H1 (cell line): ENCODE measurements around the gene NAA60. TPM values are rescaled to one million over a fixed set of nuclear protein-coding genes. Genes with fewer than 3 reads are reported as not detected.

Source experiments
- CTCF ChIA-PET: fragments of 300-600 bp; sonication (Branson Sonifier 250); formaldehyde crosslinking; loops from one replicate; lab custom pipeline; 2021; ENCODE audit not compliant: partially characterized antibody; lab: Charles Lee
- POLR2A ChIA-PET: fragments of 300-600 bp; sonication (Branson Sonifier 250); formaldehyde crosslinking; loops from one replicate; lab custom pipeline; 2021; ENCODE audit warnings: inconsistent platforms; ENCODE audit not compliant: partially characterized antibody; lab: Charles Lee
- DNase-seq, 2 experiments: peaks; one replicate each; pipeline versions ENCODE4 v3.0.0 to v3.0.0-alpha.2; 2010 to 2022; ENCODE audit warnings: low spot score in 2 of 2, low read depth in 1 of 2, mixed read lengths in 1 of 2
- FAIRE-seq: peaks from 2 replicates; lab custom pipeline; 2011; peaks lifted over from hg19 to GRCh38; lab: Jason Lieb, UNC
- H2AFZ ChIP-seq: 2 replicates; pipeline ENCODE4 v1.8.1; 2012; ENCODE audit warnings: low read length, inconsistent platforms
- H2AK5ac ChIP-seq: 2 replicates; pipeline ENCODE4 v1.6.1; 2013; ENCODE audit warnings: low read depth, low read length
- H2BK120ac ChIP-seq: replicated peaks from 2 replicates; pipeline ENCODE3; 2013; ENCODE audit warnings: low read depth, low read length, inconsistent platforms
- H2BK12ac ChIP-seq: 2 replicates; pipeline ENCODE4 v1.6.1; 2013; ENCODE audit warnings: low read depth, low read length
- H2BK15ac ChIP-seq: 2 replicates; pipeline ENCODE4 v1.6.1; 2013; ENCODE audit warnings: low read length
- H2BK20ac ChIP-seq: 2 replicates; pipeline ENCODE4 v1.6.1; 2013; ENCODE audit warnings: low read length
- H2BK5ac ChIP-seq: 2 replicates; pipeline ENCODE4 v1.6.1; 2013; ENCODE audit warnings: low read depth, low read length
- H3K14ac ChIP-seq: 2 replicates; pipeline ENCODE4 v1.6.1; 2013; ENCODE audit warnings: inconsistent platforms; ENCODE audit not compliant: insufficient read length
- H3K18ac ChIP-seq: 2 replicates; pipeline ENCODE4 v1.6.1; 2013; ENCODE audit warnings: low read length; ENCODE audit errors: extremely low read depth
- H3K23ac ChIP-seq: 2 replicates; pipeline ENCODE4 v1.6.1; 2013; ENCODE audit warnings: inconsistent platforms; ENCODE audit not compliant: insufficient read length
- H3K23me2 ChIP-seq: 2 replicates; pipeline ENCODE4 v1.6.1; 2013; ENCODE audit warnings: low read depth, low read length
- H3K27ac ChIP-seq: 2 replicates; pipeline ENCODE4 v1.6.1; 2011; ENCODE audit warnings: low read depth, low read length, inconsistent platforms
- H3K27me3 ChIP-seq, 4 experiments: replicated peaks in 1 of 4; 1 replicate in 1 of 4; 2 replicates in 3 of 4; pipeline versions ENCODE4 v1.6.1 to v1.8.1; 2011 to 2013; ENCODE audit warnings: low read length in 3 of 4, mild to moderate bottlenecking in 3 of 4, inconsistent platforms in 2 of 4, mixed read lengths in 2 of 4, moderate library complexity in 1 of 4; ENCODE audit not compliant: control insufficient read depth in 3 of 4, insufficient read depth in 3 of 4; ENCODE audit errors: extremely low read depth in 1 of 4
- H3K36me3 ChIP-seq, 4 experiments: 2 replicates each; pipeline versions ENCODE4 v1.6.1 to v1.8.1; 2011 to 2013; ENCODE audit warnings: mild to moderate bottlenecking in 4 of 4, low read length in 3 of 4, moderate library complexity in 2 of 4, control low read depth in 1 of 4, inconsistent platforms in 1 of 4; ENCODE audit not compliant: insufficient read depth in 4 of 4, control insufficient read depth in 2 of 4
- H3K4ac ChIP-seq: replicated peaks from 2 replicates; pipeline ENCODE3; 2013; ENCODE audit warnings: low read length, low read depth, mixed read lengths, inconsistent platforms; ENCODE audit not compliant: insufficient read length
- H3K4me1 ChIP-seq, 4 experiments: replicated peaks in 1 of 4; 1 replicate in 1 of 4; 2 replicates in 3 of 4; pipeline versions ENCODE4 v1.6.1 to v1.8.1; 2011 to 2013; ENCODE audit warnings: low read length in 3 of 4, inconsistent platforms in 2 of 4, mixed read lengths in 1 of 4; ENCODE audit not compliant: insufficient read depth in 4 of 4, control insufficient read depth in 3 of 4
- H3K4me2 ChIP-seq, 2 experiments: 2 replicates each; pipeline versions ENCODE4 v1.6.1 to v1.8.1; 2011 to 2013; ENCODE audit warnings: low read depth in 2 of 2, low read length in 2 of 2, control low read depth in 1 of 2, inconsistent platforms in 1 of 2, mild to moderate bottlenecking in 1 of 2; ENCODE audit not compliant: insufficient read depth in 1 of 2
- H3K4me3 ChIP-seq, 4 experiments: fragments of 200-600, 300-600 bp in 1 of 4; sonication (generic), shearing (Covaris generic), sonication (Bioruptor Twin) in 1 of 4; 2 replicates each; pipeline versions ENCODE4 v1.5.1 to v1.8.1; 2011 to 2016; ENCODE audit warnings: low read length in 4 of 4, low read depth in 3 of 4, control low read depth in 2 of 4, inconsistent platforms in 2 of 4, mild to moderate bottlenecking in 2 of 4, mixed read lengths in 1 of 4, moderate library complexity in 1 of 4; ENCODE audit not compliant: insufficient read depth in 2 of 4; ENCODE audit errors: extremely low read depth in 1 of 4
- H3K56ac ChIP-seq: replicated peaks from 2 replicates; pipeline ENCODE3; 2013; ENCODE audit warnings: low read depth, mild to moderate bottlenecking, mixed read lengths, low read length, inconsistent platforms; ENCODE audit not compliant: insufficient read length
- H3K79me1 ChIP-seq: 2 replicates; pipeline ENCODE4 v1.6.1; 2013; ENCODE audit warnings: low read depth, low read length, control low read depth
- H3K79me2 ChIP-seq, 2 experiments: 2 replicates each; pipeline versions ENCODE4 v1.6.1 to v1.8.1; 2012 to 2013; ENCODE audit warnings: low read length in 2 of 2, mild to moderate bottlenecking in 2 of 2, inconsistent platforms in 1 of 2; ENCODE audit not compliant: insufficient read depth in 2 of 2, control insufficient read depth in 1 of 2
- H3K9ac ChIP-seq, 4 experiments: replicated peaks in 1 of 4; 1 replicate in 1 of 4; 2 replicates in 3 of 4; pipeline versions ENCODE4 v1.6.1 to v1.8.1; 2011 to 2013; ENCODE audit warnings: low read depth in 3 of 4, low read length in 3 of 4, control low read depth in 2 of 4, mild to moderate bottlenecking in 2 of 4, moderate library complexity in 2 of 4, inconsistent platforms in 1 of 4; ENCODE audit errors: extremely low read depth in 1 of 4
- H3K9me3 ChIP-seq, 2 experiments: 2 replicates each; pipeline versions ENCODE4 v1.6.1 to v1.8.1; 2012 to 2013; ENCODE audit warnings: mild to moderate bottlenecking in 2 of 2, moderate library complexity in 2 of 2, control low read depth in 1 of 2, inconsistent platforms in 1 of 2, low read depth in 1 of 2, low read length in 1 of 2, mixed read lengths in 1 of 2; ENCODE audit not compliant: insufficient read depth in 2 of 2
- H4K20me1 ChIP-seq, 2 experiments: replicated peaks in 1 of 2; 2 replicates each; pipeline versions ENCODE3 to v1.8.1; 2011 to 2013; ENCODE audit warnings: inconsistent platforms in 2 of 2, low read length in 2 of 2, mild to moderate bottlenecking in 1 of 2; ENCODE audit not compliant: insufficient read depth in 2 of 2, control insufficient read depth in 1 of 2
- H4K5ac ChIP-seq: 2 replicates; pipeline ENCODE4 v1.6.1; 2013; ENCODE audit warnings: low read length, low read depth, mixed read lengths, inconsistent platforms; ENCODE audit not compliant: insufficient read length
- H4K8ac ChIP-seq: 2 replicates; pipeline ENCODE4 v1.8.0; 2013; ENCODE audit warnings: mild to moderate bottlenecking, moderate library complexity, low read length, inconsistent platforms; ENCODE audit not compliant: insufficient read depth; ENCODE audit errors: extremely low read depth
- H4K91ac ChIP-seq: replicated peaks from 2 replicates; pipeline ENCODE3; 2013; ENCODE audit warnings: low read length, mixed read lengths, inconsistent platforms; ENCODE audit not compliant: insufficient read length
- CBX5 ChIP-seq: fragments of 300-800, 300-1000 bp; sonication (generic); IDR thresholded peaks from 2 replicates; pipeline ENCODE4 v1.7.1; 2016; ENCODE audit warnings: antibody characterized with exemption, low read length, low read depth
- KDM4A ChIP-seq: IDR thresholded peaks from one replicate; pipeline ENCODE4 v1.7.1; 2012; ENCODE audit warnings: low read depth, mild to moderate bottlenecking, moderate library complexity, low read length, inconsistent platforms; ENCODE audit not compliant: severe bottlenecking
- WGBS, 2 experiments: shearing (Covaris generic) in 1 of 2; methylation state at CpG; one replicate each; pipeline versions ENCODE4 v1.1.6 to v1.1.7; 2013 to 2015; ENCODE audit warnings: low lambda C conversion rate in 2 of 2, mixed read lengths in 2 of 2, inconsistent platforms in 1 of 2, low coverage in 1 of 2, missing lambda C conversion rate in 1 of 2; ENCODE audit not compliant: insufficient replicate concordance in 2 of 2, insufficient coverage in 1 of 2, insufficient read length in 1 of 2; ENCODE audit errors: extremely low coverage in 1 of 2, missing lambda C conversion rate in 1 of 2; 5-methylcytosine and 5-hydroxymethylcytosine counted together
- polyA plus RNA-seq, 7 experiments: library from polyadenylated mRNA; depleted of rRNA in 3 of 7; stranded (reverse) in 5 of 7; unstranded in 2 of 7; fragments of >200 nt in 5 of 7; fragments of 200-250 nt in 2 of 7; gene quantifications; 1 replicate in 5 of 7; 2 replicates in 1 of 7; 4 replicates in 1 of 7; pipeline versions ENCODE4 v1.2.1 to v1.2.3, GENCODE V29; 2011 to 2013; ENCODE audit warnings: missing spikeins in 2 of 7, mixed read lengths in 2 of 7
- total RNA-seq: library from RNA; stranded (reverse); fragmentation: NEBNext Ultra II Directional; extraction: Animal tissue kit (Norgen Biotek cat#: 25700); gene quantifications from 2 replicates; pipeline ENCODE4 v1.2.1, GENCODE V29; 2021

NAA60 gene
- total and polyA plus RNA-seq, 2 of the 8 experiments (the other 6 are each of a cell fraction or from before 2014, with no cell fraction given), result 34.1 to 47.6 TPM

- no peak overlapping the region for H4K8ac ChIP-seq
- no peak overlapping the region for H3K23ac ChIP-seq
- H3K4me2 ChIP-seq, result peak overlapping the region; percentile 83 to 93
- peak overlapping the region in 3 of 4 experiments; percentile 56 to 59 (median 56); a peak in 4 of 7 replicates for H3K9ac ChIP-seq
- H3K4ac ChIP-seq, result no peak overlapping the region
- H3K23me2 ChIP-seq, result peaks cover 9% of the 10 kb centered on the region
- H3K14ac ChIP-seq, result no peak overlapping the region
- H3K4me3 ChIP-seq, result peak overlapping the region; percentile 80 to 89 (median 87)
- DNase-seq, result peak in 1 of 2 experiments; percentile 45
- TF ChIP-seq KDM4A (peak; percentile 19), CBX5 (no peak)
- no peak for FAIRE-seq
- H2BK12ac ChIP-seq, result no peak overlapping the region
- H3K27ac ChIP-seq, result no peak overlapping the region
- H2AK5ac ChIP-seq, result no peak overlapping the region
- peaks cover 0 to 17% of the 10 kb centered on the region in 2 experiments; a peak in 2 of 4 replicates for H3K79me2 ChIP-seq
- peaks cover 2% of the 10 kb centered on the region for H3K79me1 ChIP-seq
- no peaks in the 10 kb centered on the region for H3K27me3 ChIP-seq
- no peak overlapping the region for H4K91ac ChIP-seq
- peaks cover 22 to 23% of the 10 kb centered on the region in 2 experiments; a peak in 3 of 4 replicates for H3K9me3 ChIP-seq
- no peak overlapping the region for H2BK20ac ChIP-seq
- CTCF ChIA-PET, result interaction anchor here (0.7 to 1.3 kb wide), 6 partner anchors 18 to 135 kb away, joined by 3 to 5 read pairs (median 4); partner anchors contain the start of genes TIGD7 and ZNF75A
- no peaks in the 10 kb centered on the region for H4K20me1 ChIP-seq
- H3K56ac ChIP-seq, result no peak overlapping the region
- no peak overlapping the region for H2BK5ac ChIP-seq
- no peak overlapping the region for H4K5ac ChIP-seq
- WGBS, 2 experiments, result 32% methylated on average over 17 of the region's 17 CpGs; no CpG with 5 or more reads in 1 of the 2 experiments
- no peak overlapping the region for H2BK15ac ChIP-seq
- POLR2A ChIA-PET, result interaction anchor here (1.0 to 3.1 kb wide), 9 partner anchors 9 to 167 kb away, joined by 3 to 14 read pairs (median 4); partner anchors contain the start of genes NAA60, ZNF200 and ZNF597
- H3K4me1 ChIP-seq, result peaks cover 0 to 2% (median 0%) of the 10 kb centered on the region in 4 experiments; a peak in 2 of 7 replicates
- no peak overlapping the region for H2BK120ac ChIP-seq
- peaks cover 4 to 41% (median 28%) of the 10 kb centered on the region in 4 experiments; a peak in 7 of 8 replicates for H3K36me3 ChIP-seq
- no peak overlapping the region for H3K18ac ChIP-seq
- peak overlapping the region; percentile 55 for H2AFZ ChIP-seq
These were observed 41.6 kb upstream of the NAA60 start for GRCh38 chr16:3401719-3402397.
